GM20000 (cell line): ENCODE results near the gene PRLH.
"Not testable (repeated sequence)": the region's sequence is repeated elsewhere in the genome, so short reads cannot be mapped to it uniquely, and the experiment has no call there.

Experiments used
- DNase-seq: peaks from one replicate; pipeline ENCODE4 v3.0.0; 2012; ENCODE audit warnings: low spot score
- CTCF ChIP-seq: IDR thresholded peaks from 2 replicates; pipeline ENCODE4 v1.5.1; 2012; ENCODE audit warnings: mild to moderate bottlenecking, control low read depth; ENCODE audit errors: extremely low read depth, missing control alignments

PRLH gene

GRCh38 chr2:237603049-237603717 lies 36.8 kb downstream of the PRLH start:
- no peak for TF ChIP-seq CTCF
- DNase-seq: no peak

- TF ChIP-seq CTCF: no peak
- DNase-seq: peak; percentile 61
Observed at GRCh38 chr2:237603718-237604362, 37.5 kb downstream of the PRLH start.

- DNase-seq: no peak
- no peak for TF ChIP-seq CTCF
Observed at GRCh38 chr2:237604391-237604790, 38.0 kb downstream of the PRLH start.

GRCh38 chr2:237604960-237605359 lies 38.6 kb downstream of the PRLH start:
- no peak for TF ChIP-seq CTCF

GRCh38 chr2:237606522-237606921 lies 40.1 kb downstream of the PRLH start:
- DNase-seq: not testable (repeated sequence)

More at GRCh38 chr2:237604960-237605359, 38.6 kb downstream of the PRLH start:
- DNase-seq: no peak

GRCh38 chr2:237612527-237613357 lies 46.4 kb downstream of the PRLH start:
- no peak for DNase-seq
- TF ChIP-seq CTCF: no peak

- TF ChIP-seq CTCF: no peak
- no peak for DNase-seq
Observed at GRCh38 chr2:237613679-237614078, 47.3 kb downstream of the PRLH start.
